Keratinocyte (primary cell): Measurements from ENCODE around the gene MLX. TPM values are rescaled to one million over a fixed set of nuclear protein-coding genes. Genes with fewer than 3 reads are reported as not detected.
A peak's percentile ranks its signal among the peaks of the same experiment; 100 is the strongest.
"Not testable (repeated sequence)": the region's sequence is repeated elsewhere in the genome, so short reads cannot be mapped to it uniquely, and the experiment has no call there.

ENCODE experiments used
- DNase-seq: peaks from one replicate; pipeline ENCODE4 v3.0.0-alpha.2; 2011; ENCODE audit warnings: low read depth, missing footprints, low spot score
- FAIRE-seq: peaks from 2 replicates; lab custom pipeline; 2011; peaks lifted over from hg19 to GRCh38; lab: Jason Lieb, UNC
- H2AFZ ChIP-seq: 2 replicates; pipeline ENCODE4 v1.6.0; 2012; ENCODE audit warnings: low read length, control low read depth, inconsistent platforms; ENCODE audit not compliant: control insufficient read depth
- H3K27ac ChIP-seq: 2 replicates; pipeline ENCODE4 v1.5.1; 2011; ENCODE audit warnings: low read length; ENCODE audit not compliant: control insufficient read depth, insufficient read depth
- H3K27me3 ChIP-seq: 3 replicates; pipeline ENCODE4 v1.6.0; 2011; ENCODE audit warnings: low read length; ENCODE audit not compliant: control insufficient read depth, insufficient read depth; ENCODE audit errors: extremely low read depth
- H3K36me3 ChIP-seq, 2 experiments: 2 replicates in 1 of 2; 3 replicates in 1 of 2; pipeline ENCODE4 v1.5.1; 2011; ENCODE audit warnings: low read length in 2 of 2, mild to moderate bottlenecking in 1 of 2; ENCODE audit not compliant: control insufficient read depth in 2 of 2, insufficient read depth in 2 of 2; ENCODE audit errors: extremely low read depth in 1 of 2
- H3K4me1 ChIP-seq: 3 replicates; pipeline ENCODE4 v1.5.1; 2011; ENCODE audit warnings: low read length; ENCODE audit not compliant: control insufficient read depth, insufficient read depth; ENCODE audit errors: extremely low read depth
- H3K4me2 ChIP-seq: 3 replicates; pipeline ENCODE4 v1.6.0; 2011; ENCODE audit warnings: low read depth, low read length; ENCODE audit not compliant: control insufficient read depth, insufficient read depth; ENCODE audit errors: extremely low read depth
- H3K4me3 ChIP-seq, 3 experiments: fragments of 200-600 bp in 1 of 3; sonication (generic) in 1 of 3; 2 replicates in 2 of 3; 3 replicates in 1 of 3; pipeline ENCODE4 v1.5.1; 2011 to 2016; ENCODE audit warnings: low read length in 3 of 3, mild to moderate bottlenecking in 3 of 3, control low read depth in 2 of 3, inconsistent platforms in 1 of 3, low read depth in 1 of 3, mixed read lengths in 1 of 3, mixed run types in 1 of 3, moderate library complexity in 1 of 3; ENCODE audit not compliant: control insufficient read depth in 2 of 3, insufficient read depth in 2 of 3; ENCODE audit errors: extremely low read depth in 1 of 3
- H3K79me2 ChIP-seq: 2 replicates; pipeline ENCODE4 v1.6.0; 2012; ENCODE audit warnings: low read length; ENCODE audit not compliant: control insufficient read depth, insufficient read depth
- H3K9ac ChIP-seq: 3 replicates; pipeline ENCODE4 v1.6.0; 2011; ENCODE audit warnings: low read length; ENCODE audit not compliant: control insufficient read depth, insufficient read depth; ENCODE audit errors: extremely low read depth
- H3K9me1 ChIP-seq: 3 replicates; pipeline ENCODE4 v1.6.0; 2011; ENCODE audit warnings: low read length; ENCODE audit not compliant: control insufficient read depth, insufficient read depth; ENCODE audit errors: extremely low read depth
- H3K9me3 ChIP-seq: 2 replicates; pipeline ENCODE4 v1.5.1; 2012; ENCODE audit warnings: low read depth, low read length; ENCODE audit not compliant: control insufficient read depth
- H4K20me1 ChIP-seq: 3 replicates; pipeline ENCODE4 v1.6.0; 2011; ENCODE audit warnings: low read length; ENCODE audit not compliant: control insufficient read depth, insufficient read depth; ENCODE audit errors: extremely low read depth
- EZH2 ChIP-seq: IDR thresholded peaks from one replicate; pipeline ENCODE4 v1.6.1; 2012; ENCODE audit warnings: inconsistent platforms, mild to moderate bottlenecking, low read length, moderate library complexity
- dilution Hi-C: fragments of 300-500 bp; cut with MboI; formaldehyde crosslinking; loops from one replicate; pipeline ENCODE4 v1.7.0; 2020; ENCODE audit warnings: low sequenced_read_pairs; ENCODE audit not compliant: extremely low pct_ligation_motif_present
- polyA plus RNA-seq, 5 experiments: library from polyadenylated mRNA; depleted of rRNA in 3 of 5; stranded (reverse) in 3 of 5; stranded (forward) in 1 of 5; unstranded in 1 of 5; fragments of >200 nt; gene quantifications; 1 replicate in 1 of 5; 2 replicates in 3 of 5; 3 replicates in 1 of 5; pipeline versions ENCODE4 v1.2.1 to v1.2.3, GENCODE V29; 2011 to 2012; ENCODE audit warnings: missing spikeins in 2 of 5, low read depth in 1 of 5, low replicate concordance in 1 of 5
- TF ChIP-seq, protein P1 (sequence below), 3 experiments: IDR thresholded peaks in 1 of 3; conservative IDR thresholded peaks in 1 of 3; optimal IDR thresholded peaks in 1 of 3; 2 replicates in 2 of 3; 3 replicates in 1 of 3; pipeline versions ENCODE3 to v1.5.1; 2011; ENCODE audit warnings: low read length in 3 of 3, mild to moderate bottlenecking in 3 of 3, moderate library complexity in 2 of 3, control low read depth in 1 of 3, inconsistent platforms in 1 of 3; ENCODE audit not compliant: insufficient read depth in 2 of 3; ENCODE audit errors: extremely low read depth in 1 of 3

Gene MLX
- polyA plus RNA-seq, 1 donor (not counting 4 experiments of a cell fraction or from before 2014, with no cell fraction given), result 39.2 TPM

DNA sequence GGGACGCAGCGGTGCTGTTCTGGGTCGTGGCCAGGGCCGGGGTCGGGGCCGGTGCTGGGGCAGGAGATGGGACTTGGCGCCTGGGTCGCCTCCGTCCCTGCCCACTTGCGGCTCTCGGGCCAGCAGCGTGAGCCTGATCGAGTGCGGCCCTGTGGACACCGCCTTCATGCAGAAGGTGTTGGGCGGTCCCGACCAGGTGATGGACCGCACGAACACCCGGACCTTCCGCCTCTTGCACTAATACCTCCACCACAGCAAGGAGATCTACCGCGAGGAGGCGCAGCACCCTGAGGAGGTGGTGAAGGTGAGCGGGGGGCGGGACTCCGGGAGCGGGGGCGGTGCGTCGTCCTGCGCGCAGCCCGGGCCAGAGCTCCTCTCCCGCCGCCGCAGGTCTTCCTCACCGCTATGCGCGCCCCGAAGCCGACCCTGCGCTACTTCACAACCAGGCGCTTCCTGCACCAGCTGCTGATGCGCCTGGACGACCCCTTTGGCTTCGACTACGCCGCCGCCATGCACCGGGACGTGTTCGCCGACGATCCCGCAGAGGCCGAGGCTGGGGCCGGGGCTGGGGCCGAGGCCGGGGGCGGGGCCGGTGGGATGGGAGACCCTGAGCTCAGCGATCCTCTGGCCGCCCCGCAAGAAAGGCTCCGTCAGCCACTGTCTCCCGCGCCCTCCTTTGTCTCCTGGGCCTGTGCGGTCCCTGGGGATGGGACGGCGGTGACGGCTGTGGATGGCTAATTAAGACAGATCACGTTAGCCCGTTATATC lies 18.6 kb upstream of the MLX start:
- dilution Hi-C loops, result no loop called here
- Histone ChIP-seq H3K4me1 (peaks cover 11% of the 10 kb centered on the region), H3K4me3 (peak overlapping the region; percentile 32 to 46 (median 35)), H3K4me2 (peak overlapping the region; percentile 76), H3K27me3 (no peaks in the 10 kb centered on the region), H3K9me1 (no peaks in the 10 kb centered on the region), H2AFZ (peak overlapping the region; percentile 43), H4K20me1 (no peaks in the 10 kb centered on the region), H3K9ac (no peak overlapping the region), H3K27ac (no peak overlapping the region), H3K9me3 (no peaks in the 10 kb centered on the region), H3K36me3 (peaks cover 0 to 7% of the 10 kb centered on the region in 2 experiments), H3K79me2 (peaks cover 3% of the 10 kb centered on the region)
- TF ChIP-seq, protein P1, sequence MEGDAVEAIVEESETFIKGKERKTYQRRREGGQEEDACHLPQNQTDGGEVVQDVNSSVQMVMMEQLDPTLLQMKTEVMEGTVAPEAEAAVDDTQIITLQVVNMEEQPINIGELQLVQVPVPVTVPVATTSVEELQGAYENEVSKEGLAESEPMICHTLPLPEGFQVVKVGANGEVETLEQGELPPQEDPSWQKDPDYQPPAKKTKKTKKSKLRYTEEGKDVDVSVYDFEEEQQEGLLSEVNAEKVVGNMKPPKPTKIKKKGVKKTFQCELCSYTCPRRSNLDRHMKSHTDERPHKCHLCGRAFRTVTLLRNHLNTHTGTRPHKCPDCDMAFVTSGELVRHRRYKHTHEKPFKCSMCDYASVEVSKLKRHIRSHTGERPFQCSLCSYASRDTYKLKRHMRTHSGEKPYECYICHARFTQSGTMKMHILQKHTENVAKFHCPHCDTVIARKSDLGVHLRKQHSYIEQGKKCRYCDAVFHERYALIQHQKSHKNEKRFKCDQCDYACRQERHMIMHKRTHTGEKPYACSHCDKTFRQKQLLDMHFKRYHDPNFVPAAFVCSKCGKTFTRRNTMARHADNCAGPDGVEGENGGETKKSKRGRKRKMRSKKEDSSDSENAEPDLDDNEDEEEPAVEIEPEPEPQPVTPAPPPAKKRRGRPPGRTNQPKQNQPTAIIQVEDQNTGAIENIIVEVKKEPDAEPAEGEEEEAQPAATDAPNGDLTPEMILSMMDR (optimal IDR thresholded peaks at IDR 0.05 in 1 of 3, IDR thresholded peaks at IDR 0.05 in 1 of 3, conservative IDR thresholded peaks at IDR 0.05 in 1 of 3; ENCODE audit: extremely low read depth in 1 of 3, insufficient read depth in 2 of 3, low read length in 3 of 3), result peak; percentile 47 to 92 (median 85)
- TF ChIP-seq EZH2, result no peak
- DNase-seq (no peak), FAIRE-seq (no peak)

GRCh38 chr17:42548993-42549755 lies 17.7 kb upstream of the MLX start:
- Histone ChIP-seq H3K9me3 (no peaks in the 10 kb centered on the region), H3K9ac (no peak overlapping the region), H3K79me2 (peaks cover 8% of the 10 kb centered on the region), H3K36me3 (peaks cover 0 to 3% of the 10 kb centered on the region in 2 experiments), H3K27ac (no peak overlapping the region), H2AFZ (no peak overlapping the region), H3K4me3 (peak overlapping the region in 1 of 3 experiments; percentile 46), H3K27me3 (no peaks in the 10 kb centered on the region), H3K4me2 (peak overlapping the region; percentile 76), H4K20me1 (no peaks in the 10 kb centered on the region), H3K9me1 (no peaks in the 10 kb centered on the region), H3K4me1 (peaks cover 19% of the 10 kb centered on the region)
- TF ChIP-seq EZH2, result no peak
- TF ChIP-seq, protein P1 (optimal IDR thresholded peaks at IDR 0.05 in 1 of 3, IDR thresholded peaks at IDR 0.05 in 1 of 3, conservative IDR thresholded peaks at IDR 0.05 in 1 of 3; ENCODE audit: extremely low read depth in 1 of 3, insufficient read depth in 2 of 3, low read length in 3 of 3), result no peak
- dilution Hi-C loops, result no loop called here
- FAIRE-seq (no peak), DNase-seq (no peak)

- FAIRE-seq, DNase-seq, dilution Hi-C loops, H3K9me3 ChIP-seq, H3K36me3 ChIP-seq, H3K27me3 ChIP-seq, H4K20me1 ChIP-seq, H3K9me1 ChIP-seq: not testable (repeated sequence)
- Histone ChIP-seq H3K4me1 (peaks cover 25% of the 10 kb centered on the region), H3K4me2 (peak within 1 kb of the TSS; percentile 86), H2AFZ (peak within 1 kb of the TSS; percentile 63), H3K4me3 (peak within 1 kb of the TSS; percentile 71 to 82 (median 80)), H3K9ac (peak within 1 kb of the TSS; percentile 78), H3K79me2 (peaks cover 13% of the 10 kb centered on the region), H3K27ac (peak within 1 kb of the TSS; percentile 54)
Measured at GRCh38 chr17:42552736-42553135, 14.2 kb upstream of the MLX start, which contains the start of gene HSD17B1. Gene HSD17B1 (plus strand): TSS chr17:42552923. CDS start chr17:42552934, 11 bp downstream.
